Ishikawa (cell line): ENCODE results near the gene SLC35A5.

Experiments
- CEBPB ChIP-seq: IDR thresholded peaks from 2 replicates; pipeline ENCODE4 v1.6.1; 2012
- CREB1 ChIP-seq: IDR thresholded peaks from 2 replicates; pipeline ENCODE4 v1.6.1; 2012; ENCODE audit warnings: low read depth
- EGR1 ChIP-seq: IDR thresholded peaks from 2 replicates; pipeline ENCODE4 v1.6.1; 2012
- EP300 ChIP-seq: IDR thresholded peaks from 2 replicates; pipeline ENCODE4 v1.6.1; 2012; ENCODE audit warnings: borderline replicate concordance
- FOXM1 ChIP-seq: IDR thresholded peaks from 2 replicates; pipeline ENCODE4 v1.6.1; 2012; ENCODE audit warnings: low read depth, borderline replicate concordance
- MAX ChIP-seq: IDR thresholded peaks from 2 replicates; pipeline ENCODE4 v1.6.1; 2012
- NFIC ChIP-seq: IDR thresholded peaks from 2 replicates; pipeline ENCODE4 v1.6.1; 2012
- RAD21 ChIP-seq: IDR thresholded peaks from 2 replicates; pipeline ENCODE4 v1.6.1; 2012; ENCODE audit warnings: low read depth
- REST ChIP-seq: IDR thresholded peaks from 2 replicates; pipeline ENCODE4 v1.6.1; 2012; ENCODE audit warnings: low read depth, mild to moderate bottlenecking
- TAF1 ChIP-seq: IDR thresholded peaks from 2 replicates; pipeline ENCODE4 v1.6.1; 2012; ENCODE audit warnings: low read depth, mild to moderate bottlenecking
- TCF12 ChIP-seq: IDR thresholded peaks from 2 replicates; pipeline ENCODE4 v1.6.1; 2012; ENCODE audit warnings: low read depth
- USF1 ChIP-seq: IDR thresholded peaks from 2 replicates; pipeline ENCODE4 v1.6.1; 2012
- ZBTB7A ChIP-seq: IDR thresholded peaks from 2 replicates; pipeline ENCODE4 v1.6.1; 2012; ENCODE audit warnings: low read depth

- TF ChIP-seq EP300 = no peak
- no peak for TF ChIP-seq TAF1
- no peak for TF ChIP-seq REST
- TF ChIP-seq RAD21 = no peak
- no peak for TF ChIP-seq ZBTB7A
- TF ChIP-seq NFIC = no peak
- TF ChIP-seq MAX = no peak
- no peak for TF ChIP-seq CEBPB
- TF ChIP-seq USF1 = no peak
- no peak for TF ChIP-seq FOXM1
- TF ChIP-seq CREB1 = no peak
- TF ChIP-seq TCF12 = no peak
- TF ChIP-seq EGR1 = no peak
Measured at GRCh38 chr3:112512320-112512719, 49.5 kb upstream of the SLC35A5 start.
